Type B pancreatic cell (in vitro differentiated cells): ENCODE measurements around the gene SPDYA. TPM values are rescaled to one million over a fixed set of nuclear protein-coding genes. Genes with fewer than 3 reads are reported as not detected.
A peak's percentile ranks its signal among the peaks of the same experiment; 100 is the strongest.

Experiments
- DNase-seq: peaks from one replicate; pipeline ENCODE4 v3.0.0; 2021; ENCODE audit warnings: mixed read lengths; ENCODE audit not compliant: unreplicated experiment; ENCODE audit errors: extremely low spot score
- H3K27ac Mint-ChIP-seq: 2 replicates; pipeline ENCODE4 v1.8.0; 2021; ENCODE audit warnings: mild to moderate bottlenecking, mixed read lengths
- H3K27me3 Mint-ChIP-seq: 2 replicates; pipeline ENCODE4 v1.8.0; 2021; ENCODE audit warnings: mixed read lengths
- H3K36me3 Mint-ChIP-seq: 2 replicates; pipeline ENCODE4 v1.8.0; 2021; ENCODE audit warnings: mixed read lengths
- H3K4me1 Mint-ChIP-seq: one replicate; pipeline ENCODE4 v1.8.0; 2021; ENCODE audit warnings: mixed read lengths; ENCODE audit not compliant: unreplicated experiment
- H3K4me3 Mint-ChIP-seq: 2 replicates; pipeline ENCODE4 v1.8.0; 2021; ENCODE audit warnings: mild to moderate bottlenecking, mixed read lengths
- H3K9me3 Mint-ChIP-seq: 2 replicates; pipeline ENCODE4 v1.8.0; 2021; ENCODE audit warnings: mixed read lengths
- total RNA-seq: library from RNA; stranded (reverse); gene quantifications from 2 replicates; pipeline ENCODE4 v1.2.1, GENCODE V29; 2021; ENCODE audit warnings: low replicate concordance
- TF ChIP-seq, protein P1 (sequence below): fragments of 200-600 bp; sonication (generic); conservative IDR thresholded peaks from 2 replicates; pipeline ENCODE4 v1.5.0; 2021; ENCODE audit warnings: antibody characterized with exemption, mild to moderate bottlenecking

The SPDYA gene
- total RNA-seq, 1 donor from 2014 or later, result 1.3 TPM

DNA sequence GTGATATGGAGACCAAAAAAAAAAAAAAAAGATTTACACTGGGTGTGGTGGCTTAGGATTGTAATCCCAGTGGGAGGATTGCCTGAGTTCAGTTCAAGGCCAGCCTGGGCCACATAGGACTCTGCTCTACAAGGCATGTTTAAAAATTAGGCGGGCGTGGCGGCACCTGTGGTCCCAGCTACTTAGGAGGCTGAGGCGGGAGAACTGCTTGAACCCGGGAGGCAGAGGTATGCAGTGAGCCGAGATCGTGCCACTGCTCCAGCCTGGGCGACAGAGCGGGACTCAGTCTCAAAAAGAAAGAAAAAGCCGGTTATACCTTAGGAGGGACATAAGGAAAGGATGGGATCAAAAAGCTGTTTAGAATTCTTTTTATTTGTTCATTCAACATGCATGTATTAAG is 707 bp upstream of the SPDYA start:
- peaks cover 3% of the 10 kb centered on the region for H3K27me3 Mint-ChIP-seq
- TF ChIP-seq, protein P1, sequence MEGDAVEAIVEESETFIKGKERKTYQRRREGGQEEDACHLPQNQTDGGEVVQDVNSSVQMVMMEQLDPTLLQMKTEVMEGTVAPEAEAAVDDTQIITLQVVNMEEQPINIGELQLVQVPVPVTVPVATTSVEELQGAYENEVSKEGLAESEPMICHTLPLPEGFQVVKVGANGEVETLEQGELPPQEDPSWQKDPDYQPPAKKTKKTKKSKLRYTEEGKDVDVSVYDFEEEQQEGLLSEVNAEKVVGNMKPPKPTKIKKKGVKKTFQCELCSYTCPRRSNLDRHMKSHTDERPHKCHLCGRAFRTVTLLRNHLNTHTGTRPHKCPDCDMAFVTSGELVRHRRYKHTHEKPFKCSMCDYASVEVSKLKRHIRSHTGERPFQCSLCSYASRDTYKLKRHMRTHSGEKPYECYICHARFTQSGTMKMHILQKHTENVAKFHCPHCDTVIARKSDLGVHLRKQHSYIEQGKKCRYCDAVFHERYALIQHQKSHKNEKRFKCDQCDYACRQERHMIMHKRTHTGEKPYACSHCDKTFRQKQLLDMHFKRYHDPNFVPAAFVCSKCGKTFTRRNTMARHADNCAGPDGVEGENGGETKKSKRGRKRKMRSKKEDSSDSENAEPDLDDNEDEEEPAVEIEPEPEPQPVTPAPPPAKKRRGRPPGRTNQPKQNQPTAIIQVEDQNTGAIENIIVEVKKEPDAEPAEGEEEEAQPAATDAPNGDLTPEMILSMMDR, result no peak
- H3K36me3 Mint-ChIP-seq, result peaks cover 17% of the 10 kb centered on the region
- no peak for DNase-seq
- no peaks in the 10 kb centered on the region for H3K4me1 Mint-ChIP-seq
- H3K4me3 Mint-ChIP-seq, result peak overlapping the region; percentile 80
- no peaks in the 10 kb centered on the region for H3K9me3 Mint-ChIP-seq
- peak overlapping the region; percentile 53 for H3K27ac Mint-ChIP-seq

DNA sequence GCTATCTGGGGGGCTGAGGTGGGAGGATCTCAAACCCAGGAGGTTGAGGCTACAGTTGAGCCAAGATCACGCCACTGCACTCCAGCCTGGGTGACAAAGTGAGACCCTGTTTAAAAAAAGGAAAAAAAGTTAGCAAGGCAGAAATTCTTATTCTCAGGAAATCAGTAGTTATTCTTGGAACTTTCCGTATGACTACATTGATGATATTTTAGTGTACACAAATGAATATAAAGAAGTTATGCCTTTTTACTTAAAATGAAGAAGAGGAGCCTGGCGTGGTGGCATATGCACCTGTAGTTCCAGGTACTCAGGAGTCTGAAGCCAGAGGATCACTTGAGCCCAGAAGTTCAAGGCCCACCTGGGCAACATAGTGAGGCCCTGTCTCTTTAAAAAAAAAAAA is 7.4 kb downstream of the SPDYA start:
- H3K27me3 Mint-ChIP-seq, result no peaks in the 10 kb centered on the region
- no peaks in the 10 kb centered on the region for H3K36me3 Mint-ChIP-seq
- no peak for DNase-seq
- TF ChIP-seq, protein P1, result no peak
- H3K4me1 Mint-ChIP-seq, result peaks cover 3% of the 10 kb centered on the region
- no peak overlapping the region for H3K4me3 Mint-ChIP-seq
- H3K27ac Mint-ChIP-seq, result no peak overlapping the region
- no peaks in the 10 kb centered on the region for H3K9me3 Mint-ChIP-seq

DNA sequence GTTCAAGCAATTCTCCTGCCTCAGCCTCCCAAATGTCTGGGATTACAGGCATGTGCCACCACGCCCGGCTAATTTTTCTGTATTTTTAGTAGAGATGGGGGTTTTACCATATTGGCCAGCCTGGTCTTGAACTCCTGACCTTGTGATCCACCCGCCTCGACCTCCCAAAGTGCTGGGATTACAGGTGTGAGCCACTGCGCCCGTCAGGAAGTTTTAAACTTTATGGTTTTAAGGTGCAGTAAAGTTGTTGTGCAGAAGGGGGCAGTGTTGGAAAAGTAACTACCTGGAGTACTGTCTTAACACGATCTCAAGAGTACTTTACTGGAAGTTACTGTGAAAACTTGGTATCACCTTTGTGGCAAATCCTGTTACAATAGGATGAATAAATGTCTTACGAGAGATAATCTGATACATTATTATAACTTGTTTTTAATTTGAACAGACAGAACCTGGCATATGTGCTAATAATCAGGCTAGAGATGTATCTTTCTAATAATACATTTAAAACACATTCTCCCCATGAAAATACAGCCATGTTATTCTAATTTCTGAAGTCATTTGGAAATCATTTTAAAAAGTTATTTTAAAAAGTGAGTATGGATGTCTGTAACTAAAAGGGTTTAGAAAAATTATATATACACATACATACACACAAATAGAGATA is 10.8 kb downstream of the SPDYA start:
- Mint-ChIP-seq H3K4me1 (peaks cover 3% of the 10 kb centered on the region), H3K36me3 (no peaks in the 10 kb centered on the region), H3K27me3 (no peaks in the 10 kb centered on the region), H3K27ac (no peak overlapping the region), H3K9me3 (no peaks in the 10 kb centered on the region), H3K4me3 (no peak overlapping the region)
- no peak for DNase-seq
- TF ChIP-seq, protein P1, result peak; percentile 83

DNA sequence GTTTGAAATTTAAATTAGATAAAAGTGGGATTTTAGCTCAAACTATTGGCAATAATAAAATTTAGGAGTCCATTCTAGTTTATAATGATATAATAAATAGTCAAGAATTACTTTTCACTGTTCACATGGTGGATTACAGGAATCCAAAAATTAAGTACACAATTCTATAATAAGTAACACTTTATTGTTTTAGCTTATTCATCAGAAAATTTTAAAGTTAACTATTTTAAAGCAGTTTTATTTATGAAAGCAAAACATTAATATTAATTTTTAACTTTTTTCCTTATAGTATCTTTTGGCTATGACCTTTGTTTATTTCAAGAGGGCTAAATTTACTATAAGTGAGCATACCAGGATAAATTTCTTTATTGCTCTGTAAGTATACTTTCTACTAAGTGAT is 11.4 kb downstream of the SPDYA start:
- DNase-seq, result no peak
- no peak overlapping the region for H3K4me3 Mint-ChIP-seq
- H3K36me3 Mint-ChIP-seq, result no peaks in the 10 kb centered on the region
- no peaks in the 10 kb centered on the region for H3K27me3 Mint-ChIP-seq
- no peaks in the 10 kb centered on the region for H3K9me3 Mint-ChIP-seq
- no peak overlapping the region for H3K27ac Mint-ChIP-seq
- TF ChIP-seq, protein P1, result no peak
- peaks cover 3% of the 10 kb centered on the region for H3K4me1 Mint-ChIP-seq

DNA sequence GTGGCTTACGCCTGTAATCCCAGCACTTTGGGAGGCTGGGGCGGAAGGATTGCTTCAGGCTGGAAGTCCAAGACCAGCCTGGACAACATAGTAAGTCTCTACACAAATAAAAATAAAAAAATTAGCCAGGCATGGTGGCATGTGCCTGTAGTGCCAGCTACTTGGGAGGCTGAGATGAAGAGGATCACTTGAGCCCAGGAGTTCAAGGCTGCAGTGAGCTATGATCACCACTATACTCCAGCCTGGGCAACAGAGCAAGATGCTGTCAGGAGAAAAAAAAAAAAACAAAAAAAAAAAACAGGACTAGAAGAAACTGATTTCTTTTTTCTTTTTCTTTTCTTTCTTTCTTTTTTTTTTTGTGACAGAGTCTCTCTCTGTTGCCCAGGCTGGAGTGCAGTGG is 13.6 kb downstream of the SPDYA start:
- Mint-ChIP-seq H3K27me3 (no peaks in the 10 kb centered on the region), H3K27ac (no peak overlapping the region), H3K9me3 (no peaks in the 10 kb centered on the region), H3K4me3 (no peak overlapping the region), H3K4me1 (peaks cover 3% of the 10 kb centered on the region), H3K36me3 (no peaks in the 10 kb centered on the region)
- TF ChIP-seq, protein P1, result no peak
- DNase-seq, result no peak

DNA sequence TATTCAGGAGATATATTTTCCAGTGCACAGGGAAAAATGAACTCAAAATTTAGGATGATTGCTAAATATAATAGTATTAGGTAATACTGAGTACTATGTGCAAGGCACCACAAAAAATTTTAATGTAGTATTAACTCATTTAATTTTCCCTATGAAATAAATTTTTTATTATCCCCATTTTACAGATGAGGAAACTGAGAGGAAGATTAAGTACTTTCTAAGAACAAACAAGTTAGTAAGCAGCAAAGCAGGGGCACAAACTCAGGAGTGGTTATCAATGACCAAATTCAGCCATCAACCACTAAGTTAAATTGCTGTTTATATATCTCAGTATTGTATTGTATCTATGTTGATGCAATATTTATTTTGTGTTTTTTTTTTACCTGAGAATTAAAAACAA is 14.2 kb downstream of the SPDYA start:
- DNase-seq, result no peak
- Mint-ChIP-seq H3K4me1 (peaks cover 3% of the 10 kb centered on the region), H3K27me3 (no peaks in the 10 kb centered on the region), H3K9me3 (no peaks in the 10 kb centered on the region), H3K27ac (no peak overlapping the region), H3K4me3 (no peak overlapping the region), H3K36me3 (no peaks in the 10 kb centered on the region)
- TF ChIP-seq, protein P1, result no peak
